T47D (cell line): ENCODE measurements around the gene SEMA6D.
A peak's percentile ranks its signal among the peaks of the same experiment; 100 is the strongest.

Source experiments
- DNase-seq, 2 experiments: peaks; one replicate each; pipeline versions ENCODE4 v3.0.0 to v3.0.0-alpha.2; 2011 to 2012; ENCODE audit warnings: low read depth in 1 of 2, low spot score in 1 of 2
- JUND ChIP-seq: IDR thresholded peaks from 2 replicates; pipeline ENCODE4 v1.6.1; 2012; ENCODE audit warnings: low read depth
- in situ Hi-C: cut with HindIII; loops from 2 replicates; pipeline ENCODE4 v1.10.0; 2016; ENCODE audit warnings: low sequenced_read_pairs, low pct_unique_long_range_greater_than_20kb

SEMA6D gene

DNA sequence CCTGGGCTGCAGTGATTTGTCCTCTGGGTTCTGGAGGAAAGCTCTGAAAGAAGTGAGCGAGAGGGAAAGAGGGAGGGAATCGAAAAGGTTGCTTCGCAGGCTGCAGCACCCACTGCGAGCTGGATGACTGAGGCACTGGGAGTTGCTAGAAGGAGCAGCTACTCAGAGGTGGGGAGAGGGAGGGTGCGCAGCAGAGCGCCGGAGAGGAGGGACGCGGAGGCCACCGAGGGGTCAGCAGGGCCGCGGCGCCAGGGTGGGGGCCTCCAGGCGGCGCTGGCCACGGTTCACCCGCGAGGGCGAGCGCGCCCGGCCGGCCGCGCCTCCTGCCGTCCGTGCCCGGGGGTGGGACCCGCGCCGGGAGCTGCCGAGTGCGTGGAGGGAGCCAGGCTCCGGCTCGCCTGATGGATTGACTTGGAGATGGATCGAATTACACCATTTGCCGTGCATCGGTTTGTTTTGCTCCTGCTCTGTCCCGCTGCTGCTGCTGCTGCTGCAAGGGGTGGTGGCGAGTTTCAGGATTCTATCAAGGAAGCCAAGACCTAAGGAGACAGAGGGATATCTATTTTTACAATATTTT is at the start of gene SEMA6D:
TSS of gene SEMA6D (plus strand) at position 470 of the 577 bp plus-strand sequence. CDS start 42,294 bp downstream, outside the sequence.
- in situ Hi-C loops = no loop called here
- TF ChIP-seq JUND = no peak
- DNase-seq = peak; percentile 85 to 88

- TF ChIP-seq JUND = no peak
- in situ Hi-C loops = no loop called here
- no peak for DNase-seq
Observed at GRCh38 chr15:47669221-47669620, 48.1 kb upstream of the SEMA6D start.

GRCh38 chr15:47670365-47670764 is 46.9 kb upstream of the SEMA6D start:
- no peak for DNase-seq
- in situ Hi-C loops = no loop called here
- TF ChIP-seq JUND = no peak

DNA sequence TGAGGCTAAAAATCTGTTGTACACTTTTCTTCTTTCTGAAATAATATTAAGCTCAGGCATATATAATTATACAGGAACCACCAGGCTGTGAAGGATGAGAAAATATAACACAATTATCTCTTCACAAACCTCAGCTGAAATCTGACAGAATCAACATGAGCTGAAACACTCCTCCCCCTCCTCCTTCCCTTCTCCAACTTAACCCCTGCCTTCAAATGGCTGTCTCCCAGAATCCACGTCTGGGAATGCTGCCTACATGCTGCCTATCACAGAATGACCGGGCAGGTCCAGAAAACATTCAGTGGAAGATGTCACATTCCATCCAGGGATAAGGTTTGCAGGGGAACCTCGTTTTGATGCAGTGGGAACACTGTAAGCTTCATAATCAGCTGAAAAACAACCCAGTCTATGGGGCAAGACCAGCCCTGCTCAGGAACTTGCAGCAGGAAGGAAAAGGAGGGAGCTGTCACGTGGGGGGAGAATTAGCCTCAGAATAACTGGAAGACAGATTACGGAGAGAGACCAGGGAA is 44.0 kb upstream of the SEMA6D start:
- no peak for DNase-seq
- in situ Hi-C loops = no loop called here
- no peak for TF ChIP-seq JUND

DNA sequence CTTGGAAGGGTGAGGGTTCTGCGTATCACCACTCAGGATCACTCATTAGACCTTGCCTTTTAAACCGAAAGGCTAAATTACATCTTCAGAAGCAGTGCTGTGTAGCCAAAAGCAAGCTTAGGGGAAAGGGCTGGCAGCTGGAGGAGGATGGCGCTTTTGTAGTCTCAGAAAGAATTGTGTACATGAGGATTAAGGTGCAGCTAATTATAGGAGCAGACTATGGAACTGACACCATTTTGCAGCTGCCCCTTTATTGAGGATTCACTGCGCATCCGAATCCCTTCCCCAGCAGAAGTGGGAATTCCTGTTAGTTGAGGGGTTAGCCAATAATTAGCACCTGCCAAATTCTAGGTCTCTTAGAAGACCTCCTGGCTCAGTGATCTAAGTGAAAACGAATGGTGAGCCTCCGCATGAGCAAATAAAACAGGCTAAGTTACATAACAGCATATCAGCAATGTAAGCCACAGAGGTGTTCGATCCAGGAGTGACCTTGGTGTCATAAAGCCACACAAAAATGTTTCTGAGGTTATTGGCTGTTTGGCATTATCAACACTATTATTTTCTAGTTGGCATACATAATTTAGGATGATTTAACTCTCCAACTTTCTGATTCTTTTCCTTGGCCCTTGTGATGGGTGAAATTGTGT is 42.6 kb upstream of the SEMA6D start:
- in situ Hi-C loops = no loop called here
- DNase-seq = no peak
- TF ChIP-seq JUND = no peak

- in situ Hi-C loops = no loop called here
- no peak for TF ChIP-seq JUND
- DNase-seq = no peak
Observed at GRCh38 chr15:47675735-47676134, 41.6 kb upstream of the SEMA6D start.

GRCh38 chr15:47678040-47678439 is 39.3 kb upstream of the SEMA6D start:
- DNase-seq = no peak

GRCh38 chr15:47682661-47683060 is 34.6 kb upstream of the SEMA6D start:
- in situ Hi-C loops = no loop called here
- no peak for TF ChIP-seq JUND

More at GRCh38 chr15:47678040-47678439, 39.3 kb upstream of the SEMA6D start:
- in situ Hi-C loops = no loop called here
- TF ChIP-seq JUND = no peak

DNA sequence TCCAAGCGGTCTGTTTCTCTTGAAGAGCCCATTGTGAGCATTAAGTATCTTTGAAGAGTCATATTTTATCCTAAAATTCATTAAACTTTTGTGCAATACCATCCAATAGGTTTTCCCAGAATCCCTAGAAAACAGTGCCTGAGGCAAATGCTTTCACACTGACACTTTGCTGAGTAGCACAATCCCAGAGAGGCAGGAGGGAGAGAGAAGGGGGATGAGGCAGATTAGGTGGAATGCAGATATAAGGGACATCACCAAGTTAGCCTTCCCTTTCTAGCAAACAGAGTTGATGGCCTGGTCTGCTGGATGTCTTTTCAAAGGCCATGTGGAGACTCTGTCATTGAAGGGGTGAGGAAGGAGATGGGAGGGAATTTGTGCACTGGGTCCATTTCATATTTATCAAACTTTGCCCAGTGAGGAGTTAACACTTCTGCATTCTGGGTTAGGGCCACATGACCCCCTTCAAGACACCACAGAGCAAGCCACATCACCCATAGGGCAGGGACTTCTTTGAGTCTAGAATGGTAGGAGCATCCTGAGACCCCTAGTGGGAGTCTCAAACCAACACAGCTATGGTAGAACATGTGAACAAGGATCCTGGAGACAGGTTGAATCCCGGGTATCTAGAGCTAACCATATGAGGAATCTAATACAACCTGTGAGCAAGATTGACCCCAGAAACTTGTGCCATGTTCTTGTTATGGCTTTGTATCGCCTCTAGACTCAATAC is 32.0 kb upstream of the SEMA6D start:
- DNase-seq = no peak
- in situ Hi-C loops = no loop called here
- no peak for TF ChIP-seq JUND

More at GRCh38 chr15:47682661-47683060, 34.6 kb upstream of the SEMA6D start:
- DNase-seq = no peak

DNA sequence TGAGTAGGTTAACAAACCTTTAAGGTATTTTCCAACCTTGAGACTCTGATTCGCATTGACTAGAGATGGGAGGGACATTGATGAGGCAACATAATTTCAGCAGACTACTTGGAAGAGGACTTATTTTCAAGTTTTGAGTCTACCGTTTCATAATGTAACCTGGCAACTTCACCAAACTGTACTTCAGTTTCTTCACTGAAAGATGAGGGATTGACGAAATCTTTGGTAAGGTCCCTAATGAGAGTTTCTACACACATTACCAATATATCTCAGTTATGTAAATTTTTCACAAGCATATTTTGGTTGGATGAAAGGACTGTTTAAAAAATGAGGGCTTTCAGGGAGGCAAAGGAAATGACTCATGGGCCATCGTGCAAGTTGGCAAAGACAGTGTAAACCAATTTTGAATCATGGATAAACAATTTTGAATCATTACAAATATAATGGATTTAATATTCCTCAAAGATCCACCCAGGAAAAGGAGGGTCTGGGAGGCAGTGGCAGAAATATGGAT is 28.7 kb upstream of the SEMA6D start:
- no peak for TF ChIP-seq JUND
- DNase-seq = no peak
- in situ Hi-C loops = no loop called here

DNA sequence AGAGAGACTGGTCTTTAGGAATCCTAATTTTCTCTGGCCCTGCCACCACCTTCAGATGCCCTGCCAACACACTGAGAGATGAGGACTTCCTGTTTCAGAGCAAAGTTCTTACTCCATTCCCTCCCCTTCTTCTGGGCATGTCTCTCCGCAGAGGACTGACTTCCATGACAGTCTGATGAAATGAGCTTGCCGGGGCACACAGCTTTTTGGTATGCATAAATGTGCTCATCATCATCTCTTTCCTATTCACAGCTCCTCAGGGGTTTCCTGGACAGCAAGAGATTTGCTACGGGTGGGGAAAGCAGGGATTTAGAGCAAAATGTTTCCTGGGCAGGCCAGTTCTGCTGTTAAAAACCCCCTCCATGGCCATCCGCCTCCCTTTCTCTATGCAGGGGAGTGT is 27.6 kb upstream of the SEMA6D start:
- no peak for TF ChIP-seq JUND
- no peak for DNase-seq
- in situ Hi-C loops = no loop called here

DNA sequence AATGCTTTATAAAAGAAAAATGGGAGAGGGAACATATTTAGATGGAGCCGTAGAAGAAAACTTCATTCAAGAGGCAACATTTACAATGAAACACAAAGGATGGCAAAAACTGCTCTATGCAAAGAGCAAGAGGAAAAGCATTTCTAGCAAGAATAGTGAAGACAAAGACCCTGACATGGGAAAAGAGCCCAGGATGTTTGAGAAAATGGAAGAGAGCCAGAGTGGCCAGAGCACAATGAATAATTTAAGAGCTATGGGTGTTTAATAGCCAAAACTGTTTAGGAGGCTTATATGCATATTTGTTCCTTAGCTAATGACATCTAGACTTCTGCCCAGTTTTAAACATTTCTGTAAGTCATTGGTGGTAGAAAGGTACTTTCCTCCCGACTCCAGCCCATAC is 25.4 kb upstream of the SEMA6D start:
- in situ Hi-C loops = no loop called here
- no peak for TF ChIP-seq JUND
- no peak for DNase-seq

DNA sequence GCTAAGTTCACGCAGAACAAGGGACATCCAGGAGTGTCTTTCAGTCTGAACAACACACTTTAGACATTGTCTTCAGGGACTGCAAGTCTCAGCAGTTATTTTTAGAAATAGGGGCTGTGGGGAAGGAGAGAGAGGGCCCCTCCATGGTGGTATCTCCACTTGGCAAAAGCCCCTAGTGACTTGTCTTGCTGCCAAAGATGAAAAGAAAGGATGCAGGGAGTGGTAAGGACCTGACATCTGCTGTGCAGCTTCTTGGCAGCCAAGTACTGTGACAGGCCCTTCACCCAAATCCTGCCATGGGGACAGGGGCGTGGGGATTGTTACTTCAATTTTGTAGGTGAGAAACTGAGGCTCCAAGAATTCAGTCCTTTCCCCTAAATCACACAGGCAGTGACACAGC is 21.0 kb upstream of the SEMA6D start:
- no peak for TF ChIP-seq JUND
- DNase-seq = no peak
- in situ Hi-C loops = no loop called here
